Activated CD8-positive, alpha-beta T cell treated with anti-CD3 and anti-CD28 coated beads, Interleukin-2, amount 10 ng/mL, durations not matched to agents 7 days and 5 days (primary cell): Measurements from ENCODE around the gene SLCO2A1. TPM values are rescaled to one million over a fixed set of nuclear protein-coding genes. Genes with fewer than 3 reads are reported as not detected.

ENCODE experiments used
- ATAC-seq: fragments of 150-1000 bp; cut with Tn5 transposase; one replicate; pipeline ENCODE4 v1.10.0; 2021; ENCODE audit warnings: moderate library complexity
- CTCF ChIA-PET: fragments of 350-600 bp; sonication (Branson Sonifier 250); formaldehyde crosslinking; loops from one replicate; lab custom pipeline; 2021; ENCODE audit warnings: antibody characterized with exemption; lab: Charles Lee
- POLR2A ChIA-PET: fragments of 350-600 bp; sonication (Branson Sonifier 250); formaldehyde crosslinking; loops from one replicate; lab custom pipeline; 2021; ENCODE audit warnings: antibody characterized with exemption; lab: Charles Lee
- DNase-seq: peaks from one replicate; pipeline ENCODE4 v3.0.0-alpha.2; 2020
- H3K27ac Mint-ChIP-seq: one replicate; pipeline ENCODE4 v1.8.0; 2021; ENCODE audit warnings: mild to moderate bottlenecking, mixed read lengths
- H3K27me3 Mint-ChIP-seq: one replicate; pipeline ENCODE4 v1.8.0; 2021; ENCODE audit warnings: low read depth, mixed read lengths
- H3K36me3 Mint-ChIP-seq: one replicate; pipeline ENCODE4 v1.8.0; 2021; ENCODE audit warnings: low read depth, mixed read lengths
- H3K4me1 Mint-ChIP-seq: one replicate; pipeline ENCODE4 v1.8.0; 2021; ENCODE audit warnings: low read depth, mixed read lengths
- H3K4me3 Mint-ChIP-seq: one replicate; pipeline ENCODE4 v1.8.0; 2021; ENCODE audit warnings: mild to moderate bottlenecking, mixed read lengths
- H3K9me3 Mint-ChIP-seq: one replicate; pipeline ENCODE4 v1.8.0; 2022; ENCODE audit warnings: mixed read lengths; ENCODE audit not compliant: insufficient read depth
- total RNA-seq, 2 experiments: library from RNA; stranded (reverse); gene quantifications; one replicate each; pipeline ENCODE4 v1.2.3, GENCODE V29; 2021

Gene SLCO2A1
- total RNA-seq, 2 experiments from 2014 or later, result not detected

DNA sequence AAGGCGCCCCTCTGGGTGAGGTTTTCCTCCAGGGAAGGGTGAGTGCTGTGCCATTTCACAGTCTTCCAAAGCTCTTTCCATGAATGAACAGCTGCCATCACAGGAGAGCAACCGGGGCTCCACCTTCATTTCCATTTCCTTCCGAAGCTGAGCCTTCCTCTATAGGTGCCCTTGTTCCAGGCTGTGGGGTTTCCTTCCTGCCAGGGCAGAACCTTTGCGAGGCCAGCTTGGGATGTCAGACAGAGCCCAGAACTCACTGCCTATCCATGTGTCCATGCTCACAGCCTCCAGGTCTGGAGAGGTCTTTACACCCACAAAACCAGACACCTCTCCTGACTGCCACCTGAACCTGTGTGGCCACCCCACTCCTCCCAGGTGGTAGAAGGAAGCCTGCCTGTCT lies 49.2 kb downstream of the SLCO2A1 start:
- DNase-seq (no peak), ATAC-seq (no peak)
- Mint-ChIP-seq H3K27me3 (peaks cover 4% of the 10 kb centered on the region), H3K9me3 (no peaks in the 10 kb centered on the region), H3K4me3 (no peak overlapping the region), H3K4me1 (no peaks in the 10 kb centered on the region), H3K36me3 (no peaks in the 10 kb centered on the region), H3K27ac (no peak overlapping the region)
- ChIA-PET CTCF (interaction anchor here (0.7 kb wide), 1 partner anchor 11 kb away, joined by 3 read pairs; no protein-coding TSS in a partner anchor), POLR2A (no interaction called here)

DNA sequence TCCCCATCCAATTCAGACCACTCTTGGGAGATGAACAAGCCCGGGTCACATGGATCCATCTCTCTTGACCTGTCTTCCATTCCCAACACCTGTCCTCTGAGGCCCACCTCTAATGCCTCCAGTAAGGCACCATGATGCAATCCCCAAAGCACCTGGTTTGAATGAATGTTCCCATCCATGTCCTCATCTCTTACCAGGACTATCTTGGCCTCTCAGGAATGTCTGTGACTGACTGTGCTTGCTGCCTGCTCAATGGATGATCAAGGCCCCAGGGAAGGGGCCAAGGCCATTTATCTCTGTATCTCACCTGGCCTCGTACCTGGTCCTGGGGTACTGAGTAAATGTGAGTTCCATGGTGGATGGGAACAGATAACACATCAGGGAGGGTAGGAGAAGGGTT lies 49.7 kb downstream of the SLCO2A1 start:
- CTCF ChIA-PET, result no interaction called here
- no peaks in the 10 kb centered on the region for H3K36me3 Mint-ChIP-seq
- H3K9me3 Mint-ChIP-seq, result no peaks in the 10 kb centered on the region
- H3K4me1 Mint-ChIP-seq, result no peaks in the 10 kb centered on the region
- no peak for ATAC-seq
- peaks cover 4% of the 10 kb centered on the region for H3K27me3 Mint-ChIP-seq
- no peak for DNase-seq
- H3K4me3 Mint-ChIP-seq, result no peak overlapping the region
- no peak overlapping the region for H3K27ac Mint-ChIP-seq
- POLR2A ChIA-PET, result no interaction called here

DNA sequence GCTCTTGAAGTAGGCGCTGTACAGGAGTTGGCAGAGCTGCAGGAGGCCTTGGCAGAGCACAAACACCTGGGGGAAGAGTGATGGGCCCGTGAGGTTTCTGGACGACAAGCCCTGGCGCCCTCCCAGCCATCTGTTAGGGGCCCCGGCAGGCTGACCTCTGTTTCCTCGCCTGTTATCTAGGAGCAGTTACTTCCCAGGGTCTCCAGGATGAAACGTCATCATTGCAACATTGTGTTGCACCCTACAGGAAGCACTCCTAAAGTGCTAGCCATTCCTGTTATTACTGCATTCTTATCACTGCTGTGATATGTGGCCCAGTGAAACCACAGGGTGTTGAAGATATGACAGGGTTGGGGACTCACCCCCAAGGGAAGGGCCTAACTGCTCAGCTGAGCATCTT lies 50.2 kb downstream of the SLCO2A1 start:
- no peak for ATAC-seq
- no peaks in the 10 kb centered on the region for H3K9me3 Mint-ChIP-seq
- no peak overlapping the region for H3K4me3 Mint-ChIP-seq
- DNase-seq, result no peak
- no peaks in the 10 kb centered on the region for H3K4me1 Mint-ChIP-seq
- ChIA-PET CTCF (no interaction called here), POLR2A (no interaction called here)
- H3K27me3 Mint-ChIP-seq, result peaks cover 4% of the 10 kb centered on the region
- H3K36me3 Mint-ChIP-seq, result no peaks in the 10 kb centered on the region
- H3K27ac Mint-ChIP-seq, result no peak overlapping the region

- ATAC-seq (no peak), DNase-seq (no peak)
- no peaks in the 10 kb centered on the region for H3K36me3 Mint-ChIP-seq
- CTCF ChIA-PET, result interaction anchor here (0.9 kb wide), 1 partner anchor 50 kb away, joined by 3 read pairs; no protein-coding TSS in a partner anchor
- no peaks in the 10 kb centered on the region for H3K9me3 Mint-ChIP-seq
- POLR2A ChIA-PET, result no interaction called here
- H3K27ac Mint-ChIP-seq, result no peak overlapping the region
- no peaks in the 10 kb centered on the region for H3K4me1 Mint-ChIP-seq
- H3K27me3 Mint-ChIP-seq, result peaks cover 6% of the 10 kb centered on the region
- no peak overlapping the region for H3K4me3 Mint-ChIP-seq
These were observed 52.2 kb downstream of the SLCO2A1 start for GRCh38 chr3:133977568-133977967.

GRCh38 chr3:133973249-133973980 lies 56.3 kb downstream of the SLCO2A1 start:
- ChIA-PET POLR2A (no interaction called here), CTCF (no interaction called here)
- Mint-ChIP-seq H3K36me3 (no peaks in the 10 kb centered on the region), H3K27me3 (peaks cover 3% of the 10 kb centered on the region), H3K4me1 (no peaks in the 10 kb centered on the region), H3K9me3 (peaks cover 14% of the 10 kb centered on the region), H3K27ac (no peak overlapping the region), H3K4me3 (no peak overlapping the region)
- ATAC-seq, result no peak
- DNase-seq, result no peak

GRCh38 chr3:133972156-133972555 lies 57.6 kb downstream of the SLCO2A1 start:
- no peak overlapping the region for H3K27ac Mint-ChIP-seq
- ATAC-seq (no peak), DNase-seq (no peak)
- no peak overlapping the region for H3K4me3 Mint-ChIP-seq
- POLR2A ChIA-PET, result no interaction called here
- H3K4me1 Mint-ChIP-seq, result no peaks in the 10 kb centered on the region
- peaks cover 14% of the 10 kb centered on the region for H3K9me3 Mint-ChIP-seq
- CTCF ChIA-PET, result no interaction called here
- peaks cover 3% of the 10 kb centered on the region for H3K27me3 Mint-ChIP-seq
- H3K36me3 Mint-ChIP-seq, result no peaks in the 10 kb centered on the region

DNA sequence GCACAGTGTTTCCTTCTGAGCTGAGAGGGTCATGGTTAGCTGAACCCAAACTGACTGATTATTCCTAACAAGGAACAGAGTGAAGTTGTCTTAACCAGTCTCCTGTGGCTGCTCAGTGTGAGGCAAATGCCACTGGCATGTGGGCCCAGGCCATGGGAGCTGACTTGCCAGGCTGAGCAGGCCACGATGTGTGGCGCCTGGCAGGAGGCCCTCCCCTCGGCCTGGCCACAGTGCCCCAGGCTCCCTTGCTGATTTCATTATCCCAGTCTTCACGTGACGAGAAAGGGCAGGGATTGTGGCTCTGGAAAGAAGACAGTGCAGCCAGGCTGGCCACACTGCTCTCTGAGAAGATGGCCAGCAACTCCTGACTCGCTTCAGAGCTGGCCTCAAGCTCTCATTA lies 58.8 kb downstream of the SLCO2A1 start:
- peaks cover 14% of the 10 kb centered on the region for H3K9me3 Mint-ChIP-seq
- H3K36me3 Mint-ChIP-seq, result no peaks in the 10 kb centered on the region
- peaks cover 3% of the 10 kb centered on the region for H3K27me3 Mint-ChIP-seq
- ChIA-PET POLR2A (no interaction called here), CTCF (no interaction called here)
- ATAC-seq (no peak), DNase-seq (no peak)
- no peak overlapping the region for H3K27ac Mint-ChIP-seq
- H3K4me3 Mint-ChIP-seq, result no peak overlapping the region
- H3K4me1 Mint-ChIP-seq, result no peaks in the 10 kb centered on the region

GRCh38 chr3:133970339-133970738 lies 59.4 kb downstream of the SLCO2A1 start:
- peaks cover 3% of the 10 kb centered on the region for H3K27me3 Mint-ChIP-seq
- H3K27ac Mint-ChIP-seq, result no peak overlapping the region
- ChIA-PET POLR2A (no interaction called here), CTCF (no interaction called here)
- ATAC-seq, result no peak
- H3K36me3 Mint-ChIP-seq, result no peaks in the 10 kb centered on the region
- H3K9me3 Mint-ChIP-seq, result peaks cover 14% of the 10 kb centered on the region
- no peaks in the 10 kb centered on the region for H3K4me1 Mint-ChIP-seq
- H3K4me3 Mint-ChIP-seq, result no peak overlapping the region
- DNase-seq, result no peak

- peaks cover 14% of the 10 kb centered on the region for H3K9me3 Mint-ChIP-seq
- ATAC-seq, result no peak
- no peak overlapping the region for H3K4me3 Mint-ChIP-seq
- DNase-seq, result no peak
- ChIA-PET CTCF (no interaction called here), POLR2A (no interaction called here)
- H3K27ac Mint-ChIP-seq, result no peak overlapping the region
- peaks cover 3% of the 10 kb centered on the region for H3K27me3 Mint-ChIP-seq
- peaks cover 8% of the 10 kb centered on the region for H3K4me1 Mint-ChIP-seq
- H3K36me3 Mint-ChIP-seq, result no peaks in the 10 kb centered on the region
These were observed 61.5 kb downstream of the SLCO2A1 start for GRCh38 chr3:133967992-133968892.

- Mint-ChIP-seq H3K36me3 (no peaks in the 10 kb centered on the region), H3K9me3 (peaks cover 8% of the 10 kb centered on the region), H3K4me1 (peaks cover 8% of the 10 kb centered on the region), H3K27me3 (no peaks in the 10 kb centered on the region), H3K4me3 (no peak overlapping the region), H3K27ac (no peak overlapping the region)
- CTCF ChIA-PET, result no interaction called here
- no peak for DNase-seq
- POLR2A ChIA-PET, result no interaction called here
- no peak for ATAC-seq
These were observed 62.8 kb downstream of the SLCO2A1 start for GRCh38 chr3:133966954-133967353.

- POLR2A ChIA-PET, result no interaction called here
- CTCF ChIA-PET, result interaction anchor here (1.0 kb wide), 1 partner anchor 35 kb away, joined by 3 read pairs; no protein-coding TSS in a partner anchor
- no peaks in the 10 kb centered on the region for H3K27me3 Mint-ChIP-seq
- H3K36me3 Mint-ChIP-seq, result no peaks in the 10 kb centered on the region
- peaks cover 8% of the 10 kb centered on the region for H3K4me1 Mint-ChIP-seq
- DNase-seq (no peak), ATAC-seq (no peak)
- H3K9me3 Mint-ChIP-seq, result no peaks in the 10 kb centered on the region
- H3K4me3 Mint-ChIP-seq, result no peak overlapping the region
- no peak overlapping the region for H3K27ac Mint-ChIP-seq
These were observed 63.8 kb downstream of the SLCO2A1 start for GRCh38 chr3:133965906-133966305.

DNA sequence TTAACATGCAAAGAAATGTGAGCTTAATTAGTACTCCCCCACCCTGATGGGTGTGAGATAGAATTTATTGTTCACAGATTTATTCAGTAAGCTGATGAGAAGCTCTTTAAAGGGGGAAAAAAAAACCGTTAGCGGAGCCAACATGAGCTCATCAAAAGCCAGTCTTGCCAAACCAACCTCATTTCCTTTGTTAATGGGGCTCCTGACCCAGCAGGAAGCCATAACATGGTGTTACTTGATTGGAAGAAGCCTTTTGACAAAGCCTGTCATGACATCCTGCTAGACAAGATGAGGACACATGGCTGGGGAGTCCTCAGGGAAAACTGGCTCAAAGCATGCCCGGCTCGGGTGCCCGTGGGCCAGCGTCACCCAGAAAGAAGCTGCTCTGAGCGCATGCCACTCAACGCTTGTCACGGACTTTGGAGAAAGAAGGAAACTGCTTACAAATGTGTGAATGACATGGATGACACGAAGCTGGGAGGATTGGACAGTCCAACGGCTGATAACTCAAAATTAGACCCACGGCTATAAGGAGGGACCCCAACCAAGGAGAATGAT lies 64.6 kb downstream of the SLCO2A1 start:
- ChIA-PET POLR2A (no interaction called here), CTCF (interaction anchor here (1.0 kb wide), 1 partner anchor 35 kb away, joined by 3 read pairs; no protein-coding TSS in a partner anchor)
- Mint-ChIP-seq H3K36me3 (no peaks in the 10 kb centered on the region), H3K27me3 (no peaks in the 10 kb centered on the region), H3K9me3 (no peaks in the 10 kb centered on the region), H3K4me1 (peaks cover 8% of the 10 kb centered on the region), H3K27ac (no peak overlapping the region), H3K4me3 (no peak overlapping the region)
- ATAC-seq, result no peak
- DNase-seq, result no peak
